HFF-Myc (cell line): ENCODE data around the gene CPS1.

ENCODE experiments used
- DNase-seq: peaks from one replicate; pipeline ENCODE4 v3.0.0-alpha.2; 2011; ENCODE audit warnings: low read depth; ENCODE audit errors: extremely low read depth
- H3K4me3 ChIP-seq: replicated peaks from 2 replicates; pipeline ENCODE4 v1.5.1; 2011; ENCODE audit warnings: low read depth, mild to moderate bottlenecking, control low read depth, low read length
- TF ChIP-seq, protein P1 (sequence below): IDR thresholded peaks from 2 replicates; pipeline ENCODE4 v1.5.1; 2012; ENCODE audit warnings: mild to moderate bottlenecking, low read depth, low read length, control low read depth; ENCODE audit errors: missing control alignments

Gene CPS1

GRCh38 chr2:210715560-210716082, 159.2 kb downstream of the CPS1 start:
- H3K4me3 ChIP-seq, result no peak overlapping the region
- DNase-seq, result no peak
- TF ChIP-seq, protein P1, sequence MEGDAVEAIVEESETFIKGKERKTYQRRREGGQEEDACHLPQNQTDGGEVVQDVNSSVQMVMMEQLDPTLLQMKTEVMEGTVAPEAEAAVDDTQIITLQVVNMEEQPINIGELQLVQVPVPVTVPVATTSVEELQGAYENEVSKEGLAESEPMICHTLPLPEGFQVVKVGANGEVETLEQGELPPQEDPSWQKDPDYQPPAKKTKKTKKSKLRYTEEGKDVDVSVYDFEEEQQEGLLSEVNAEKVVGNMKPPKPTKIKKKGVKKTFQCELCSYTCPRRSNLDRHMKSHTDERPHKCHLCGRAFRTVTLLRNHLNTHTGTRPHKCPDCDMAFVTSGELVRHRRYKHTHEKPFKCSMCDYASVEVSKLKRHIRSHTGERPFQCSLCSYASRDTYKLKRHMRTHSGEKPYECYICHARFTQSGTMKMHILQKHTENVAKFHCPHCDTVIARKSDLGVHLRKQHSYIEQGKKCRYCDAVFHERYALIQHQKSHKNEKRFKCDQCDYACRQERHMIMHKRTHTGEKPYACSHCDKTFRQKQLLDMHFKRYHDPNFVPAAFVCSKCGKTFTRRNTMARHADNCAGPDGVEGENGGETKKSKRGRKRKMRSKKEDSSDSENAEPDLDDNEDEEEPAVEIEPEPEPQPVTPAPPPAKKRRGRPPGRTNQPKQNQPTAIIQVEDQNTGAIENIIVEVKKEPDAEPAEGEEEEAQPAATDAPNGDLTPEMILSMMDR, result no peak

GRCh38 chr2:210718503-210718902, 162.1 kb downstream of the CPS1 start:
- TF ChIP-seq, protein P1, result no peak
- no peak overlapping the region for H3K4me3 ChIP-seq
- no peak for DNase-seq

- TF ChIP-seq, protein P1, result no peak
- no peak overlapping the region for H3K4me3 ChIP-seq
- DNase-seq, result no peak
Observed at GRCh38 chr2:210722092-210722491, 165.7 kb downstream of the CPS1 start.

DNA sequence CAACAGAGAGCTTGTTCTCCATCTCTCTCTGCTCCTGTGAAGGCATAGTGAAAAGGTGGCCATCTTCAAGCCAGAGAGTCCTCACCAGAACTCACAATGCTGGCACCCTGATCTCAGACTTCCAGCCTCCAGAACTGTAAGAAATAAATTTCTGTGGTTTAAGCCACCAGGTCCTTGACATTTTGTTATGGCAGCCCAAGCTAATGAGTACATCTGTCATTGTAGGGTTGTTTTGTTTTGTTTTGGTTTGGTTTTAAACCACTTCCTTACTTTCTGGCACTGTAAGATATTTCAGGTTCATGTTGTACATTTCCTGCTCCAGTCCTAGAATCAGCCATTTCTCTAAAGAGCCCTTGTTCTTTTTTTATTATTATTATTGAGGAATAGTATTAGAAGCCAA, 171.2 kb downstream of the CPS1 start:
- H3K4me3 ChIP-seq, result no peak overlapping the region
- TF ChIP-seq, protein P1, result no peak
- DNase-seq, result no peak
